Mesodermal cell (in vitro differentiated cells): ENCODE data around the gene SGK1.
"Not testable (repeated sequence)": the region's sequence is repeated elsewhere in the genome, so short reads cannot be mapped to it uniquely, and the experiment has no call there.

Source experiments
- H3K27ac ChIP-seq: 2 replicates; pipeline ENCODE4 v1.7.0; 2013; ENCODE audit warnings: mild to moderate bottlenecking, low read depth, low read length, moderate library complexity; ENCODE audit not compliant: severe bottlenecking
- H3K36me3 ChIP-seq: 2 replicates; pipeline ENCODE4 v1.7.1; 2013; ENCODE audit warnings: mild to moderate bottlenecking, low read length, moderate library complexity; ENCODE audit not compliant: control insufficient read depth, insufficient read depth
- H3K4me1 ChIP-seq: one replicate; pipeline ENCODE4 v1.7.1; 2013; ENCODE audit warnings: mild to moderate bottlenecking, low read length; ENCODE audit not compliant: insufficient read depth, control insufficient read depth, poor library complexity, severe bottlenecking
- H3K4me3 ChIP-seq: 2 replicates; pipeline ENCODE4 v1.7.0; 2013; ENCODE audit warnings: low read length, control low read depth, mild to moderate bottlenecking; ENCODE audit not compliant: insufficient read depth, poor library complexity, severe bottlenecking; ENCODE audit errors: extremely low read depth
- H3K9me3 ChIP-seq: 2 replicates; pipeline ENCODE4 v1.7.1; 2013; ENCODE audit warnings: mild to moderate bottlenecking, low read length, moderate library complexity; ENCODE audit not compliant: control insufficient read depth
- WGBS, 2 experiments: methylation state at CpG; one replicate each; pipeline ENCODE4 v1.1.5; 2013; ENCODE audit warnings: missing lambda C conversion rate in 2 of 2; ENCODE audit not compliant: insufficient coverage in 2 of 2; 5-methylcytosine and 5-hydroxymethylcytosine counted together

Gene SGK1

GRCh38 chr6:134282816-134283215, 35.1 kb downstream of the SGK1 start:
- 84 to 94% methylated on average over 3 of the region's 3 CpGs for WGBS, 2 experiments
- no peaks in the 10 kb centered on the region for H3K9me3 ChIP-seq
- peaks cover under 1% of the 10 kb centered on the region for H3K4me1 ChIP-seq
- no peak overlapping the region for H3K27ac ChIP-seq
- no peaks in the 10 kb centered on the region for H3K36me3 ChIP-seq
- no peak overlapping the region for H3K4me3 ChIP-seq

- Histone ChIP-seq H3K36me3 (no peaks in the 10 kb centered on the region), H3K9me3 (no peaks in the 10 kb centered on the region), H3K4me3 (no peak overlapping the region), H3K27ac (no peak overlapping the region), H3K4me1 (no peaks in the 10 kb centered on the region)
- 94% methylated on average over 3 to 4 of the region's 6 CpGs for WGBS, 2 experiments
Observed at GRCh38 chr6:134281388-134281787, 36.5 kb downstream of the SGK1 start.

GRCh38 chr6:134278000-134278399, 39.9 kb downstream of the SGK1 start:
- H3K4me3 ChIP-seq, result no peak overlapping the region
- 98% methylated on average over 4 of the region's 6 CpGs for WGBS, 2 experiments
- H3K36me3 ChIP-seq, result no peaks in the 10 kb centered on the region
- H3K4me1 ChIP-seq, result no peaks in the 10 kb centered on the region
- H3K27ac ChIP-seq, result no peak overlapping the region
- no peaks in the 10 kb centered on the region for H3K9me3 ChIP-seq

- H3K36me3 ChIP-seq, H3K4me1 ChIP-seq, H3K27ac ChIP-seq, H3K4me3 ChIP-seq, H3K9me3 ChIP-seq: not testable (repeated sequence)
- WGBS, 2 experiments, result 80% methylated on average over 1 of the region's 4 CpGs; no CpG with 5 or more reads in 1 of the 2 experiments
Observed at GRCh38 chr6:134276891-134277377, 41.0 kb downstream of the SGK1 start.

GRCh38 chr6:134272374-134272773, 45.5 kb downstream of the SGK1 start:
- H3K4me1 ChIP-seq, result no peaks in the 10 kb centered on the region
- no peak overlapping the region for H3K27ac ChIP-seq
- 96 to 100% methylated on average over 3 of the region's 5 CpGs for WGBS, 2 experiments
- no peaks in the 10 kb centered on the region for H3K9me3 ChIP-seq
- H3K4me3 ChIP-seq, result no peak overlapping the region
- H3K36me3 ChIP-seq, result no peaks in the 10 kb centered on the region

GRCh38 chr6:134267917-134268361, 50.0 kb downstream of the SGK1 start:
- no peaks in the 10 kb centered on the region for H3K4me1 ChIP-seq
- no peaks in the 10 kb centered on the region for H3K9me3 ChIP-seq
- 64 to 69% methylated on average over 5 to 8 of the region's 10 CpGs for WGBS, 2 experiments
- peak overlapping the region; percentile 24 for H3K27ac ChIP-seq
- H3K36me3 ChIP-seq, result no peaks in the 10 kb centered on the region
- H3K4me3 ChIP-seq, result no peak overlapping the region

- no peak overlapping the region for H3K4me3 ChIP-seq
- no peak overlapping the region for H3K27ac ChIP-seq
- WGBS, 2 experiments, result no CpG with 5 or more reads among the region's 2 CpGs
- H3K36me3 ChIP-seq, result no peaks in the 10 kb centered on the region
- no peaks in the 10 kb centered on the region for H3K4me1 ChIP-seq
- H3K9me3 ChIP-seq, result no peaks in the 10 kb centered on the region
Observed at GRCh38 chr6:134266776-134267175, 51.1 kb downstream of the SGK1 start.

- no peaks in the 10 kb centered on the region for H3K36me3 ChIP-seq
- no peaks in the 10 kb centered on the region for H3K9me3 ChIP-seq
- WGBS, 2 experiments, result 68 to 84% methylated on average over 4 of the region's 5 CpGs
- H3K4me1 ChIP-seq, result no peaks in the 10 kb centered on the region
- H3K27ac ChIP-seq, result no peak overlapping the region
- no peak overlapping the region for H3K4me3 ChIP-seq
Observed at GRCh38 chr6:134261766-134262165, 56.1 kb downstream of the SGK1 start.

- WGBS, 2 experiments, result 60 to 71% methylated on average over 3 of the region's 3 CpGs
- Histone ChIP-seq H3K36me3 (no peaks in the 10 kb centered on the region), H3K4me1 (no peaks in the 10 kb centered on the region), H3K9me3 (no peaks in the 10 kb centered on the region), H3K27ac (no peak overlapping the region), H3K4me3 (no peak overlapping the region)
Observed at GRCh38 chr6:134258849-134259306, 59.0 kb downstream of the SGK1 start.

GRCh38 chr6:134257516-134257915, 60.4 kb downstream of the SGK1 start:
- Histone ChIP-seq H3K4me1 (no peaks in the 10 kb centered on the region), H3K27ac (no peak overlapping the region)
- WGBS, 2 experiments, result 78% methylated on average over 2 of the region's 3 CpGs; no CpG with 5 or more reads in 1 of the 2 experiments

GRCh38 chr6:134256862-134257261, 61.0 kb downstream of the SGK1 start:
- Histone ChIP-seq H3K36me3 (no peaks in the 10 kb centered on the region), H3K4me3 (no peak overlapping the region), H3K4me1 (no peaks in the 10 kb centered on the region), H3K27ac (no peak overlapping the region), H3K9me3 (no peaks in the 10 kb centered on the region)
- WGBS, 2 experiments, result 87 to 100% methylated on average over 4 to 8 of the region's 8 CpGs

More at GRCh38 chr6:134257516-134257915, 60.4 kb downstream of the SGK1 start:
- Histone ChIP-seq H3K36me3 (no peaks in the 10 kb centered on the region), H3K4me3 (no peak overlapping the region), H3K9me3 (no peaks in the 10 kb centered on the region)
